ENCODE measurements around the gene STK32C. TPM values are rescaled to one million over a fixed set of nuclear protein-coding genes. Genes with fewer than 3 reads are reported as not detected.
"Not testable (repeated sequence)": the region's sequence is repeated elsewhere in the genome, so short reads cannot be mapped to it uniquely, and the experiment has no call there.

The STK32C gene
- total and polyA plus RNA-seq, 10 donors, result 9.6 to 27.8 (median 15.7) TPM

- TF ChIP-seq POLR2AphosphoS5 (IDR thresholded peaks at IDR 0.05), result no peak
- no peak for TF ChIP-seq CTCF (IDR thresholded peaks at IDR 0.05 in 8 of 11, conservative IDR thresholded peaks at IDR 0.05 in 3 of 11)
- TF ChIP-seq POLR2A (IDR thresholded peaks at IDR 0.05), result no peak
- H3K4me1 ChIP-seq, result peaks cover 0 to 15% (median 10%) of the 10 kb centered on the region in 6 donors
- DNase-seq, result peak; percentile 34
- WGBS, 5 donors, result 80 to 93% (median 87%) methylated on average over 15 to 21 of the region's 21 CpGs
- no peaks in the 10 kb centered on the region for H3K36me3 ChIP-seq
- H3K27ac ChIP-seq, result no peak overlapping the region
- intact Hi-C loops (cut with DNase I; ENCODE audit: low total_unique reads), result no loop called here
- H3K9me3 ChIP-seq, result no peaks in the 10 kb centered on the region
- H3K27me3 ChIP-seq (replicated peaks in 1 of 7), result no peaks in the 10 kb centered on the region
- H3K4me3 ChIP-seq, result no peak overlapping the region
Observed at GRCh38 chr10:132269266-132270230, 38.2 kb downstream of the STK32C start.

- H3K9me3 ChIP-seq; H3K27me3 ChIP-seq (replicated peaks in 1 of 7); H3K27ac ChIP-seq; H3K36me3 ChIP-seq; H3K4me3 ChIP-seq; intact Hi-C loops (cut with DNase I; ENCODE audit: low total_unique reads): not testable (repeated sequence)
- 87 to 95% (median 94%) methylated on average over 9 to 12 of the region's 12 CpGs for whole genome bisulfite sequencing, 5 donors
- H3K4me1 ChIP-seq, result peaks cover 0 to 15% (median 10%) of the 10 kb centered on the region in 6 donors
- peak; percentile 12 for DNase-seq
Observed at GRCh38 chr10:132267916-132268315, 39.8 kb downstream of the STK32C start.

- Histone ChIP-seq H3K27ac (no peak overlapping the region), H3K27me3 (replicated peaks in 1 of 7) (no peaks in the 10 kb centered on the region), H3K4me3 (no peak overlapping the region), H3K9me3 (no peaks in the 10 kb centered on the region), H3K4me1 (peaks cover 0 to 15% (median 10%) of the 10 kb centered on the region in 6 donors), H3K36me3 (no peaks in the 10 kb centered on the region)
- peak; percentile 61 for DNase-seq
- no peak for TF ChIP-seq POLR2AphosphoS5 (IDR thresholded peaks at IDR 0.05)
- intact Hi-C loops (cut with DNase I; ENCODE audit: low total_unique reads), result no loop called here
- 26 to 61% (median 55%) methylated on average over 12 to 25 of the region's 25 CpGs for WGBS, 5 donors
Observed at GRCh38 chr10:132266594-132267161, 41.1 kb downstream of the STK32C start.

GRCh38 chr10:132265890-132266496 lies 41.8 kb downstream of the STK32C start:
- TF ChIP-seq POLR2AphosphoS5 (IDR thresholded peaks at IDR 0.05), result no peak
- no peak for TF ChIP-seq CTCF (IDR thresholded peaks at IDR 0.05 in 8 of 11, conservative IDR thresholded peaks at IDR 0.05 in 3 of 11)
- no peak for TF ChIP-seq POLR2A (IDR thresholded peaks at IDR 0.05)
- H3K9me3 ChIP-seq, result no peaks in the 10 kb centered on the region
- peaks cover 0 to 15% (median 10%) of the 10 kb centered on the region in 6 donors for H3K4me1 ChIP-seq
- no peaks in the 10 kb centered on the region for H3K27me3 ChIP-seq (replicated peaks in 1 of 7)
- H3K27ac ChIP-seq, result no peak overlapping the region
- H3K4me3 ChIP-seq, result no peak overlapping the region
- 71 to 86% (median 76%) methylated on average over 14 to 15 of the region's 15 CpGs for WGBS, 5 donors
- peak; percentile 11 for DNase-seq
- intact Hi-C loops (cut with DNase I; ENCODE audit: low total_unique reads), result no loop called here
- H3K36me3 ChIP-seq, result no peaks in the 10 kb centered on the region

Data from spleen (tissue), 11 donors.